Lung (tissue), 12 donors: ENCODE results near the gene KLHL25. TPM values are rescaled to one million over a fixed set of nuclear protein-coding genes. Genes with fewer than 3 reads are reported as not detected.

Source experiments
- ATAC-seq: fragments of 200-7000 bp; cut with Tn5 transposase; one replicate; pipeline ENCODE4 v1.9.1; 2020; ENCODE audit warnings: moderate number of reproducible peaks; ENCODE audit not compliant: insufficient read depth, low FRiP score
- DNase-seq, 3 donors: peaks; one replicate each; pipeline ENCODE4 v3.0.0-alpha.2; 2013 to 2017
- H3K27ac ChIP-seq, 2 donors: one replicate each; pipeline ENCODE4 v1.5.1; 2013; ENCODE audit warnings: mild to moderate bottlenecking in 2 of 2, moderate library complexity in 2 of 2, control low read depth in 1 of 2, inconsistent platforms in 1 of 2, low read depth in 1 of 2, low read length in 1 of 2
- H3K27me3 ChIP-seq, 3 donors: one replicate each; pipeline ENCODE4 v1.5.1; 2013; ENCODE audit warnings: low read length in 2 of 3; ENCODE audit not compliant: control insufficient read depth in 3 of 3, insufficient read depth in 3 of 3
- H3K36me3 ChIP-seq, 4 donors: one replicate each; pipeline ENCODE4 v1.5.1; 2013; ENCODE audit warnings: low read length in 4 of 4, mild to moderate bottlenecking in 1 of 4, moderate library complexity in 1 of 4; ENCODE audit not compliant: control insufficient read depth in 4 of 4, insufficient read depth in 4 of 4
- H3K4me1 ChIP-seq, 5 donors: one replicate each; pipeline ENCODE4 v1.5.1; 2013; ENCODE audit warnings: low read length in 5 of 5, mild to moderate bottlenecking in 2 of 5, moderate library complexity in 1 of 5; ENCODE audit not compliant: control insufficient read depth in 5 of 5, insufficient read depth in 5 of 5
- H3K4me3 ChIP-seq: one replicate; pipeline ENCODE4 v1.5.1; 2013; ENCODE audit warnings: mild to moderate bottlenecking, control low read depth, moderate library complexity
- H3K9ac ChIP-seq, 2 donors: one replicate each; pipeline ENCODE4 v1.5.1; 2013; ENCODE audit warnings: low read length in 2 of 2, control low read depth in 1 of 2; ENCODE audit not compliant: insufficient read depth in 1 of 2
- H3K9me3 ChIP-seq, 4 donors: one replicate each; pipeline ENCODE4 v1.5.1; 2013; ENCODE audit warnings: low read length in 3 of 4, mild to moderate bottlenecking in 1 of 4, moderate library complexity in 1 of 4; ENCODE audit not compliant: control insufficient read depth in 4 of 4, insufficient read depth in 3 of 4
- CTCF ChIP-seq: IDR thresholded peaks from 2 replicates; pipeline ENCODE4 v1.5.1; 2012; ENCODE audit warnings: mild to moderate bottlenecking; ENCODE audit errors: control extremely low read depth, extremely low read depth
- WGBS, 2 donors: extraction: QIAGEN DNeasy Blood & Tissue Kit; methylation state at CpG; one replicate each; pipeline ENCODE4 v1.1.7; 2013; 5-methylcytosine and 5-hydroxymethylcytosine counted together
- polyA plus RNA-seq, 2 donors: library from polyadenylated mRNA; stranded (reverse); fragments of 200-250 nt; gene quantifications; one replicate each; pipeline ENCODE4 v1.2.1, GENCODE V29; 2013
- total RNA-seq, 2 donors: library from RNA; depleted of rRNA in 1 of 2; stranded (reverse); fragments of >200 nt in 1 of 2; gene quantifications; one replicate each; pipeline ENCODE4 v1.2.1, GENCODE V29; 2014 to 2021
- donor health status: control.
- donor health status: control.
- donor health status: Bipolar disorder and iron deficiency.
- donor health status: healthy.
- donor health status: DM: yes; HTN: yes; CAD: no.

Gene KLHL25
- total and polyA plus RNA-seq, 4 donors = 3.0 to 9.2 (median 7.1) TPM

- H3K9ac ChIP-seq = no peak overlapping the region
- DNase-seq = no peak
- H3K36me3 ChIP-seq = peaks cover 47 to 72% (median 58%) of the 10 kb centered on the region in 4 donors
- no peak for TF ChIP-seq CTCF
- H3K27me3 ChIP-seq = no peaks in the 10 kb centered on the region
- H3K4me3 ChIP-seq = no peak overlapping the region
- peaks cover 0 to 15% (median 4%) of the 10 kb centered on the region in 5 donors for H3K4me1 ChIP-seq
- H3K27ac ChIP-seq = no peak overlapping the region
- no peak for ATAC-seq
- 94% methylated on average over 10 of the region's 10 CpGs for WGBS, 2 donors
- H3K9me3 ChIP-seq = no peaks in the 10 kb centered on the region
Observed at GRCh38 chr15:85744579-85744978, 50.1 kb downstream of the KLHL25 start.

DNA sequence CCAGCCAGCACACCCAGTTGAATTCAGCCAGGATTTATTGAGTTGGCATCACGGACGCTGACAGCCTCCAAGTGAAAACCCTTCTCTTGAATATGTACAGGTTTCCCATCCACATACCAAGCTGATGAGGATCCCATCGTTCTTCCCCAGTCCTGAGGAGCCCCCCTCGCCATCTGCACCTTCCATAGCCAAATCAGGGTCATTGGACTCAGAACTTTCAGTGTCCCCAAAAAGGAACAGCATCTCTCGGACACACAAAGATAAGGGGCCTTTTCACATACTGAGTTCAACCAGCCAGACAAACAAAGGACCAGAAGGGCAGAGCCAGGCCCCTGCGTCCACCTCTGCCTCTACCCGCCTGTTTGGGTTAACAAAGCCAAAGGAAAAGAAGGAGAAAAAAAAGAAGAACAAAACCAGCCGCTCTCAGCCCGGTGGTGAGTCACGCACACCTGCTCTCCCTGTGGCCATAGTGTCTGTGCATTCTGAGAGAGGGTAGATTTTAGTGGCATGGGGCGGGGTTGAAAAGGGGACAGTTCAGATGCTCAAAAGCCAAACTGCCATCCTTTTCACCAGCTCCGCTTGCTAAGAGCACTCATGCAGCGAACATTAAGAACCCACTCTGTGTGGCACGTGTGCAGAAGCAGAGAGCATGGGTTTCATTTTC lies 51.2 kb downstream of the KLHL25 start:
- 90 to 92% methylated on average over 14 of the region's 14 CpGs for WGBS, 2 donors
- H3K27ac ChIP-seq = no peak overlapping the region

GRCh38 chr15:85742186-85742821 lies 52.4 kb downstream of the KLHL25 start:
- ATAC-seq = no peak
- WGBS, 2 donors = 58 to 60% methylated on average over 8 of the region's 8 CpGs
- no peak for DNase-seq

More for the DNA sequence above, 51.2 kb downstream of the KLHL25 start:
- ATAC-seq (no peak), DNase-seq (no peak)
- Histone ChIP-seq H3K9ac (no peak overlapping the region), H3K4me1 (peaks cover 0 to 5% (median 0%) of the 10 kb centered on the region in 5 donors), H3K27me3 (no peaks in the 10 kb centered on the region), H3K36me3 (peaks cover 43 to 69% (median 58%) of the 10 kb centered on the region in 4 donors), H3K9me3 (no peaks in the 10 kb centered on the region), H3K4me3 (no peak overlapping the region)
- TF ChIP-seq CTCF = no peak

More at GRCh38 chr15:85742186-85742821, 52.4 kb downstream of the KLHL25 start:
- peak overlapping the region in 1 of 2 donors; percentile 12 for H3K27ac ChIP-seq
- no peaks in the 10 kb centered on the region for H3K27me3 ChIP-seq
- no peaks in the 10 kb centered on the region for H3K9me3 ChIP-seq
- no peak overlapping the region for H3K4me3 ChIP-seq
- no peak overlapping the region for H3K9ac ChIP-seq
- peaks cover 0 to 3% (median 0%) of the 10 kb centered on the region in 5 donors for H3K4me1 ChIP-seq
- TF ChIP-seq CTCF = no peak
- H3K36me3 ChIP-seq = peaks cover 39 to 65% (median 53%) of the 10 kb centered on the region in 4 donors
